PC-3 (cell line): ENCODE results near the gene CHKA.
"Not testable (repeated sequence)": the region's sequence is repeated elsewhere in the genome, so short reads cannot be mapped to it uniquely, and the experiment has no call there.

ENCODE experiments used
- EZH2 ChIP-seq: fragments of 300-600 bp; sonication (generic); IDR thresholded peaks from one replicate; pipeline ENCODE4 v1.6.1; 2017; ENCODE audit warnings: antibody characterized with exemption, mild to moderate bottlenecking, low read length; ENCODE audit not compliant: unreplicated experiment
- EZH2phosphoT487 ChIP-seq: fragments of 300-600 bp; sonication (generic); IDR thresholded peaks from 2 replicates; pipeline ENCODE4 v1.6.1; 2018; ENCODE audit warnings: mild to moderate bottlenecking, antibody characterized with exemption, low read length, borderline replicate concordance
- TF ChIP-seq, protein P1 (sequence below): fragments of 300-600 bp; sonication (generic); conservative IDR thresholded peaks from 2 replicates; pipeline ENCODE4 v1.5.1; 2017; ENCODE audit warnings: antibody characterized with exemption, low read depth, mild to moderate bottlenecking, low read length

DNA sequence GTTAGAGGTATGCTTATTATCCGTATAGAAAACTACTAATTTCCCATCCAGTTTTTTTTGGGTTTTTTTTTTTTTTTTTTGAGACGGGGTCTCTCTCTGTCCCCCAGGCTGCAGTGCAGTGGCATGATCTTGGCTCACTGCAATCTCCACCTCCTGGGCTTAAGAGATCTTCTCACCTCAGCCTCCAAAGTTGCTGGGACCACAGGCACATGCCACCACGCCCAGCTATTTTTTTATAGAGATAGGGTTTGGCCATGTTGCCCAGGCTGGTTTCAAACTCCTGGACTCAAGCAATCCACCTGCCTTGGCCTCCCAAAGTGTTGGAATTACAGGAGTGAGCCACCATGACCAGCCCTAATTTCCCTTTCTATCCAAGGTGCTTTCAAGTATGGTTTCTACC lies 28.2 kb downstream of the CHKA start:
- TF ChIP-seq, protein P1, sequence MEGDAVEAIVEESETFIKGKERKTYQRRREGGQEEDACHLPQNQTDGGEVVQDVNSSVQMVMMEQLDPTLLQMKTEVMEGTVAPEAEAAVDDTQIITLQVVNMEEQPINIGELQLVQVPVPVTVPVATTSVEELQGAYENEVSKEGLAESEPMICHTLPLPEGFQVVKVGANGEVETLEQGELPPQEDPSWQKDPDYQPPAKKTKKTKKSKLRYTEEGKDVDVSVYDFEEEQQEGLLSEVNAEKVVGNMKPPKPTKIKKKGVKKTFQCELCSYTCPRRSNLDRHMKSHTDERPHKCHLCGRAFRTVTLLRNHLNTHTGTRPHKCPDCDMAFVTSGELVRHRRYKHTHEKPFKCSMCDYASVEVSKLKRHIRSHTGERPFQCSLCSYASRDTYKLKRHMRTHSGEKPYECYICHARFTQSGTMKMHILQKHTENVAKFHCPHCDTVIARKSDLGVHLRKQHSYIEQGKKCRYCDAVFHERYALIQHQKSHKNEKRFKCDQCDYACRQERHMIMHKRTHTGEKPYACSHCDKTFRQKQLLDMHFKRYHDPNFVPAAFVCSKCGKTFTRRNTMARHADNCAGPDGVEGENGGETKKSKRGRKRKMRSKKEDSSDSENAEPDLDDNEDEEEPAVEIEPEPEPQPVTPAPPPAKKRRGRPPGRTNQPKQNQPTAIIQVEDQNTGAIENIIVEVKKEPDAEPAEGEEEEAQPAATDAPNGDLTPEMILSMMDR: not testable (repeated sequence)
- TF ChIP-seq EZH2phosphoT487, EZH2: not testable (repeated sequence)
